H1 (cell line): ENCODE measurements around the gene TBC1D4. TPM values are rescaled to one million over a fixed set of nuclear protein-coding genes. Genes with fewer than 3 reads are reported as not detected.

Experiments
- CTCF ChIA-PET: fragments of 300-600 bp; sonication (Branson Sonifier 250); formaldehyde crosslinking; loops from one replicate; lab custom pipeline; 2021; ENCODE audit not compliant: partially characterized antibody; lab: Charles Lee
- POLR2A ChIA-PET: fragments of 300-600 bp; sonication (Branson Sonifier 250); formaldehyde crosslinking; loops from one replicate; lab custom pipeline; 2021; ENCODE audit warnings: inconsistent platforms; ENCODE audit not compliant: partially characterized antibody; lab: Charles Lee
- DNase-seq, 2 experiments: peaks; one replicate each; pipeline versions ENCODE4 v3.0.0 to v3.0.0-alpha.2; 2010 to 2022; ENCODE audit warnings: low spot score in 2 of 2, low read depth in 1 of 2, mixed read lengths in 1 of 2
- FAIRE-seq: peaks from 2 replicates; lab custom pipeline; 2011; peaks lifted over from hg19 to GRCh38; lab: Jason Lieb, UNC
- H2AFZ ChIP-seq: 2 replicates; pipeline ENCODE4 v1.8.1; 2012; ENCODE audit warnings: low read length, inconsistent platforms
- H2AK5ac ChIP-seq: 2 replicates; pipeline ENCODE4 v1.6.1; 2013; ENCODE audit warnings: low read depth, low read length
- H2BK120ac ChIP-seq: replicated peaks from 2 replicates; pipeline ENCODE3; 2013; ENCODE audit warnings: low read depth, low read length, inconsistent platforms
- H2BK12ac ChIP-seq: 2 replicates; pipeline ENCODE4 v1.6.1; 2013; ENCODE audit warnings: low read depth, low read length
- H2BK15ac ChIP-seq: 2 replicates; pipeline ENCODE4 v1.6.1; 2013; ENCODE audit warnings: low read length
- H2BK20ac ChIP-seq: 2 replicates; pipeline ENCODE4 v1.6.1; 2013; ENCODE audit warnings: low read length
- H2BK5ac ChIP-seq: 2 replicates; pipeline ENCODE4 v1.6.1; 2013; ENCODE audit warnings: low read depth, low read length
- H3K14ac ChIP-seq: 2 replicates; pipeline ENCODE4 v1.6.1; 2013; ENCODE audit warnings: inconsistent platforms; ENCODE audit not compliant: insufficient read length
- H3K18ac ChIP-seq: 2 replicates; pipeline ENCODE4 v1.6.1; 2013; ENCODE audit warnings: low read length; ENCODE audit errors: extremely low read depth
- H3K23ac ChIP-seq: 2 replicates; pipeline ENCODE4 v1.6.1; 2013; ENCODE audit warnings: inconsistent platforms; ENCODE audit not compliant: insufficient read length
- H3K23me2 ChIP-seq: 2 replicates; pipeline ENCODE4 v1.6.1; 2013; ENCODE audit warnings: low read depth, low read length
- H3K27ac ChIP-seq: 2 replicates; pipeline ENCODE4 v1.6.1; 2011; ENCODE audit warnings: low read depth, low read length, inconsistent platforms
- H3K27me3 ChIP-seq, 4 experiments: replicated peaks in 1 of 4; 1 replicate in 1 of 4; 2 replicates in 3 of 4; pipeline versions ENCODE4 v1.6.1 to v1.8.1; 2011 to 2013; ENCODE audit warnings: low read length in 3 of 4, mild to moderate bottlenecking in 3 of 4, inconsistent platforms in 2 of 4, mixed read lengths in 2 of 4, moderate library complexity in 1 of 4; ENCODE audit not compliant: control insufficient read depth in 3 of 4, insufficient read depth in 3 of 4; ENCODE audit errors: extremely low read depth in 1 of 4
- H3K36me3 ChIP-seq, 4 experiments: 2 replicates each; pipeline versions ENCODE4 v1.6.1 to v1.8.1; 2011 to 2013; ENCODE audit warnings: mild to moderate bottlenecking in 4 of 4, low read length in 3 of 4, moderate library complexity in 2 of 4, control low read depth in 1 of 4, inconsistent platforms in 1 of 4; ENCODE audit not compliant: insufficient read depth in 4 of 4, control insufficient read depth in 2 of 4
- H3K4ac ChIP-seq: replicated peaks from 2 replicates; pipeline ENCODE3; 2013; ENCODE audit warnings: low read length, low read depth, mixed read lengths, inconsistent platforms; ENCODE audit not compliant: insufficient read length
- H3K4me1 ChIP-seq, 4 experiments: replicated peaks in 1 of 4; 1 replicate in 1 of 4; 2 replicates in 3 of 4; pipeline versions ENCODE4 v1.6.1 to v1.8.1; 2011 to 2013; ENCODE audit warnings: low read length in 3 of 4, inconsistent platforms in 2 of 4, mixed read lengths in 1 of 4; ENCODE audit not compliant: insufficient read depth in 4 of 4, control insufficient read depth in 3 of 4
- H3K4me2 ChIP-seq, 2 experiments: 2 replicates each; pipeline versions ENCODE4 v1.6.1 to v1.8.1; 2011 to 2013; ENCODE audit warnings: low read depth in 2 of 2, low read length in 2 of 2, control low read depth in 1 of 2, inconsistent platforms in 1 of 2, mild to moderate bottlenecking in 1 of 2; ENCODE audit not compliant: insufficient read depth in 1 of 2
- H3K4me3 ChIP-seq, 4 experiments: fragments of 200-600, 300-600 bp in 1 of 4; sonication (generic), shearing (Covaris generic), sonication (Bioruptor Twin) in 1 of 4; 2 replicates each; pipeline versions ENCODE4 v1.5.1 to v1.8.1; 2011 to 2016; ENCODE audit warnings: low read length in 4 of 4, low read depth in 3 of 4, control low read depth in 2 of 4, inconsistent platforms in 2 of 4, mild to moderate bottlenecking in 2 of 4, mixed read lengths in 1 of 4, moderate library complexity in 1 of 4; ENCODE audit not compliant: insufficient read depth in 2 of 4; ENCODE audit errors: extremely low read depth in 1 of 4
- H3K56ac ChIP-seq: replicated peaks from 2 replicates; pipeline ENCODE3; 2013; ENCODE audit warnings: low read depth, mild to moderate bottlenecking, mixed read lengths, low read length, inconsistent platforms; ENCODE audit not compliant: insufficient read length
- H3K79me1 ChIP-seq: 2 replicates; pipeline ENCODE4 v1.6.1; 2013; ENCODE audit warnings: low read depth, low read length, control low read depth
- H3K79me2 ChIP-seq, 2 experiments: 2 replicates each; pipeline versions ENCODE4 v1.6.1 to v1.8.1; 2012 to 2013; ENCODE audit warnings: low read length in 2 of 2, mild to moderate bottlenecking in 2 of 2, inconsistent platforms in 1 of 2; ENCODE audit not compliant: insufficient read depth in 2 of 2, control insufficient read depth in 1 of 2
- H3K9ac ChIP-seq, 4 experiments: replicated peaks in 1 of 4; 1 replicate in 1 of 4; 2 replicates in 3 of 4; pipeline versions ENCODE4 v1.6.1 to v1.8.1; 2011 to 2013; ENCODE audit warnings: low read depth in 3 of 4, low read length in 3 of 4, control low read depth in 2 of 4, mild to moderate bottlenecking in 2 of 4, moderate library complexity in 2 of 4, inconsistent platforms in 1 of 4; ENCODE audit errors: extremely low read depth in 1 of 4
- H3K9me3 ChIP-seq, 2 experiments: 2 replicates each; pipeline versions ENCODE4 v1.6.1 to v1.8.1; 2012 to 2013; ENCODE audit warnings: mild to moderate bottlenecking in 2 of 2, moderate library complexity in 2 of 2, control low read depth in 1 of 2, inconsistent platforms in 1 of 2, low read depth in 1 of 2, low read length in 1 of 2, mixed read lengths in 1 of 2; ENCODE audit not compliant: insufficient read depth in 2 of 2
- H4K20me1 ChIP-seq, 2 experiments: replicated peaks in 1 of 2; 2 replicates each; pipeline versions ENCODE3 to v1.8.1; 2011 to 2013; ENCODE audit warnings: inconsistent platforms in 2 of 2, low read length in 2 of 2, mild to moderate bottlenecking in 1 of 2; ENCODE audit not compliant: insufficient read depth in 2 of 2, control insufficient read depth in 1 of 2
- H4K5ac ChIP-seq: 2 replicates; pipeline ENCODE4 v1.6.1; 2013; ENCODE audit warnings: low read length, low read depth, mixed read lengths, inconsistent platforms; ENCODE audit not compliant: insufficient read length
- H4K8ac ChIP-seq: 2 replicates; pipeline ENCODE4 v1.8.0; 2013; ENCODE audit warnings: mild to moderate bottlenecking, moderate library complexity, low read length, inconsistent platforms; ENCODE audit not compliant: insufficient read depth; ENCODE audit errors: extremely low read depth
- H4K91ac ChIP-seq: replicated peaks from 2 replicates; pipeline ENCODE3; 2013; ENCODE audit warnings: low read length, mixed read lengths, inconsistent platforms; ENCODE audit not compliant: insufficient read length
- BACH1 ChIP-seq: IDR thresholded peaks from 2 replicates; pipeline ENCODE4 v1.6.1; 2012; ENCODE audit warnings: low read length, improper control_type of control experiment
- CBX8 ChIP-seq: fragments of 300-800, 300-1000 bp; sonication (generic); IDR thresholded peaks from 2 replicates; pipeline ENCODE4 v1.7.1; 2016; ENCODE audit warnings: low read depth, low read length, borderline replicate concordance
- EP300 ChIP-seq, 2 experiments: IDR thresholded peaks; 1 replicate in 1 of 2; 2 replicates in 1 of 2; pipeline ENCODE4 v1.6.1; 2011 to 2012; ENCODE audit warnings: low read depth in 2 of 2, low read length in 2 of 2, mild to moderate bottlenecking in 2 of 2, borderline replicate concordance in 1 of 2, inconsistent platforms in 1 of 2, moderate library complexity in 1 of 2
- GTF2F1 ChIP-seq: IDR thresholded peaks from 2 replicates; pipeline ENCODE4 v1.6.1; 2012; ENCODE audit warnings: low read depth, low read length, improper control_type of control experiment, borderline replicate concordance
- MAFK ChIP-seq: IDR thresholded peaks from 2 replicates; pipeline ENCODE4 v1.6.1; 2012; ENCODE audit warnings: low read depth, mild to moderate bottlenecking, improper control_type of control experiment, low read length
- NANOG ChIP-seq: IDR thresholded peaks from 2 replicates; pipeline ENCODE4 v1.6.1; 2011; ENCODE audit warnings: low read length, low read depth, mild to moderate bottlenecking, inconsistent platforms; ENCODE audit not compliant: insufficient read depth, poor library complexity, severe bottlenecking
- RXRA ChIP-seq: IDR thresholded peaks from 2 replicates; pipeline ENCODE4 v1.6.1; 2011; ENCODE audit warnings: low read depth, mild to moderate bottlenecking, low read length, moderate library complexity; ENCODE audit not compliant: insufficient read depth
- SIRT6 ChIP-seq: IDR thresholded peaks from one replicate; pipeline ENCODE4 v1.7.1; 2012; ENCODE audit warnings: low read length, inconsistent platforms
- TBP ChIP-seq: IDR thresholded peaks from 2 replicates; pipeline ENCODE4 v1.6.1; 2011; ENCODE audit warnings: low read depth, low read length, improper control_type of control experiment
- TCF12 ChIP-seq: IDR thresholded peaks from 2 replicates; pipeline ENCODE4 v1.6.1; 2011; ENCODE audit warnings: low read depth, mild to moderate bottlenecking, low read length
- ZNF274 ChIP-seq: IDR thresholded peaks from 2 replicates; pipeline ENCODE4 v1.7.0; 2012; ENCODE audit warnings: low read length, borderline replicate concordance; ENCODE audit errors: extremely low read depth
- WGBS, 2 experiments: shearing (Covaris generic) in 1 of 2; methylation state at CpG; one replicate each; pipeline versions ENCODE4 v1.1.6 to v1.1.7; 2013 to 2015; ENCODE audit warnings: low lambda C conversion rate in 2 of 2, mixed read lengths in 2 of 2, inconsistent platforms in 1 of 2, low coverage in 1 of 2, missing lambda C conversion rate in 1 of 2; ENCODE audit not compliant: insufficient replicate concordance in 2 of 2, insufficient coverage in 1 of 2, insufficient read length in 1 of 2; ENCODE audit errors: extremely low coverage in 1 of 2, missing lambda C conversion rate in 1 of 2; 5-methylcytosine and 5-hydroxymethylcytosine counted together
- polyA plus RNA-seq, 7 experiments: library from polyadenylated mRNA; depleted of rRNA in 3 of 7; stranded (reverse) in 5 of 7; unstranded in 2 of 7; fragments of >200 nt in 5 of 7; fragments of 200-250 nt in 2 of 7; gene quantifications; 1 replicate in 5 of 7; 2 replicates in 1 of 7; 4 replicates in 1 of 7; pipeline versions ENCODE4 v1.2.1 to v1.2.3, GENCODE V29; 2011 to 2013; ENCODE audit warnings: missing spikeins in 2 of 7, mixed read lengths in 2 of 7
- total RNA-seq: library from RNA; stranded (reverse); fragmentation: NEBNext Ultra II Directional; extraction: Animal tissue kit (Norgen Biotek cat#: 25700); gene quantifications from 2 replicates; pipeline ENCODE4 v1.2.1, GENCODE V29; 2021

TBC1D4 gene
- total and polyA plus RNA-seq, 2 of the 8 experiments (the other 6 are each of a cell fraction or from before 2014, with no cell fraction given), result 16.7 to 39.0 TPM

- ChIA-PET CTCF (no interaction called here), POLR2A (no interaction called here)
- TF ChIP-seq TBP (no peak), EP300 (IDR thresholded peaks at IDR 0.05; ENCODE audit: borderline replicate concordance in 1 of 2, low read depth in 2 of 2, low read length in 2 of 2) (no peak), ZNF274 (no peak), SIRT6 (no peak), TCF12 (no peak), GTF2F1 (no peak), NANOG (no peak), RXRA (no peak), MAFK (no peak), BACH1 (no peak), CBX8 (no peak)
Measured at GRCh38 chr13:75447493-75447892, 34.5 kb downstream of the TBC1D4 start.

More at GRCh38 chr13:75447493-75447892, 34.5 kb downstream of the TBC1D4 start:
- FAIRE-seq (no peak), DNase-seq (no peak)
- Histone ChIP-seq H2AFZ (no peak overlapping the region), H3K18ac (no peak overlapping the region), H2BK12ac (no peak overlapping the region), H3K4ac (no peak overlapping the region), H4K91ac (no peak overlapping the region), H3K9me3 (peaks cover 0 to 3% of the 10 kb centered on the region in 2 experiments; a peak in 1 of 4 replicates), H3K56ac (no peak overlapping the region), H2BK120ac (no peak overlapping the region), H3K27ac (no peak overlapping the region), H4K20me1 (no peaks in the 10 kb centered on the region), H3K4me3 (no peak overlapping the region), H3K36me3 (no peaks in the 10 kb centered on the region; a peak in 1 of 8 replicates), H2BK15ac (no peak overlapping the region), H3K14ac (no peak overlapping the region), H2AK5ac (no peak overlapping the region), H2BK5ac (no peak overlapping the region), H3K9ac (no peak overlapping the region), H3K27me3 (no peaks in the 10 kb centered on the region), H2BK20ac (no peak overlapping the region), H4K5ac (no peak overlapping the region), H3K4me2 (no peak overlapping the region), H3K79me2 (peaks cover 0 to 8% of the 10 kb centered on the region in 2 experiments; a peak in 2 of 4 replicates), H3K23me2 (no peaks in the 10 kb centered on the region), H3K79me1 (no peaks in the 10 kb centered on the region), H3K4me1 (peaks cover 0 to 2% (median 0%) of the 10 kb centered on the region in 4 experiments; a peak in 1 of 7 replicates), H4K8ac (no peak overlapping the region), H3K23ac (no peak overlapping the region)
- 86% methylated on average over 4 of the region's 4 CpGs; no CpG with 5 or more reads in 1 of the 2 experiments for WGBS, 2 experiments
